K562 (cell line): ENCODE data around the gene GPT2. TPM values are rescaled to one million over a fixed set of nuclear protein-coding genes. Genes with fewer than 3 reads are reported as not detected.

Experiments used
- ATAC-seq: fragments of 200-7000 bp; cut with Tn5 transposase; 3 replicates; pipeline ENCODE4 v1.9.1; 2020; ENCODE audit warnings: moderate library complexity
- BruUV-seq: library from RNA; stranded (reverse); fragments of 400-500 nt; replicated peaks from 2 replicates; lab custom pipeline; 2021; lab: Mats Ljungman, UMichigan
- CTCF ChIA-PET: fragments of 300-600 bp; formaldehyde crosslinking; extraction: SDS; loops from one replicate; lab custom pipeline; 2021; ENCODE audit warnings: low intra/inter-chr PET ratio; lab: Yijun Ruan, JAX
- POLR2A ChIA-PET: fragments of 300-600, 350-650 bp; sonication (Branson Sonifier 250); formaldehyde crosslinking; extraction: SDS; loops from one replicate; lab custom pipeline; 2021; ENCODE audit warnings: antibody characterized with exemption, inconsistent platforms; lab: Yijun Ruan, JAX
- DNase-seq, 4 experiments: peaks; one replicate each; pipeline versions ENCODE4 v3.0.0 to v3.0.0-alpha.2; 2011 to 2018; ENCODE audit warnings: low spot score in 3 of 4, mixed read lengths in 3 of 4; ENCODE audit errors: extremely low read depth in 1 of 4
- FAIRE-seq: peaks from 2 replicates; lab custom pipeline; 2011; peaks lifted over from hg19 to GRCh38; lab: Jason Lieb, UNC
- H2AFZ ChIP-seq: 2 replicates; pipeline ENCODE4 v1.6.0; 2011; ENCODE audit warnings: low read depth, low read length, control low read depth, inconsistent platforms
- H3K27ac ChIP-seq: fragments of 200-600 bp; 3 replicates; pipeline ENCODE4 v1.8.0; 2011; ENCODE audit warnings: low read depth, mild to moderate bottlenecking, control low read depth, inconsistent platforms, low read length, moderate library complexity, mixed read lengths; ENCODE audit errors: extremely low read depth
- H3K27me3 ChIP-seq, 2 experiments: fragments of 300-600 bp in 1 of 2; 2 replicates in 1 of 2; 3 replicates in 1 of 2; pipeline versions ENCODE4 v1.6.0 to v1.8.0; 2011; ENCODE audit warnings: inconsistent platforms in 2 of 2, low read length in 2 of 2, mild to moderate bottlenecking in 1 of 2, mixed read lengths in 1 of 2, moderate library complexity in 1 of 2; ENCODE audit not compliant: control insufficient read depth in 2 of 2, insufficient read depth in 2 of 2
- H3K36me3 ChIP-seq: fragments of 300-600 bp; 3 replicates; pipeline ENCODE4 v1.8.0; 2011; ENCODE audit warnings: mild to moderate bottlenecking, low read length, inconsistent platforms; ENCODE audit not compliant: control insufficient read depth, insufficient read depth
- H3K4me1 ChIP-seq, 2 experiments: fragments of 200-600 bp in 1 of 2; replicated peaks in 1 of 2; 2 replicates in 1 of 2; 3 replicates in 1 of 2; pipeline versions ENCODE4 v1.5.1 to v1.8.0; 2011; ENCODE audit warnings: inconsistent platforms in 2 of 2, low read length in 2 of 2, mild to moderate bottlenecking in 1 of 2, mixed read lengths in 1 of 2, moderate library complexity in 1 of 2; ENCODE audit not compliant: control insufficient read depth in 2 of 2, insufficient read depth in 2 of 2
- H3K4me2 ChIP-seq: 2 replicates; pipeline ENCODE4 v1.6.1; 2011; ENCODE audit warnings: low read length, control low read depth, inconsistent platforms, mixed read lengths; ENCODE audit not compliant: insufficient read depth
- H3K4me3 ChIP-seq: fragments of 200-600 bp; sonication (generic), shearing (Covaris generic); 2 replicates; pipeline ENCODE4 v1.5.1; 2016; ENCODE audit warnings: control low read depth, inconsistent platforms
- H3K79me2 ChIP-seq: fragments of 200-600 bp; 3 replicates; pipeline ENCODE4 v1.8.0; 2011; ENCODE audit warnings: low read length, inconsistent platforms; ENCODE audit not compliant: control insufficient read depth, insufficient read depth
- H3K9ac ChIP-seq, 2 experiments: 2 replicates each; pipeline versions ENCODE4 v1.6.0 to v1.6.1; 2011; ENCODE audit warnings: low read depth in 2 of 2, low read length in 2 of 2, control low read depth in 1 of 2, inconsistent platforms in 1 of 2, mild to moderate bottlenecking in 1 of 2, mixed read lengths in 1 of 2; ENCODE audit not compliant: insufficient read depth in 1 of 2
- H3K9me1 ChIP-seq: one replicate; pipeline ENCODE4 v1.6.0; 2011; ENCODE audit warnings: inconsistent platforms, mild to moderate bottlenecking, low read length, moderate library complexity; ENCODE audit not compliant: control insufficient read depth, insufficient read depth
- H3K9me3 ChIP-seq: replicated peaks from 2 replicates; pipeline ENCODE4 v1.5.1; 2011; ENCODE audit warnings: low read depth, low read length, inconsistent platforms; ENCODE audit not compliant: control insufficient read depth, insufficient read depth
- H4K20me1 ChIP-seq: replicated peaks from 2 replicates; pipeline ENCODE4 v1.6.1; 2011; ENCODE audit warnings: low read length, inconsistent platforms, mixed read lengths; ENCODE audit not compliant: control insufficient read depth, insufficient read depth
- ETV6 ChIP-seq, 3 experiments: fragments of 150-350 bp in 1 of 3; sonication (generic) in 1 of 3; formaldehyde crosslinking in 1 of 3; IDR thresholded peaks; 2 replicates each; pipeline versions ENCODE4 v1.6.1 to v1.8.0; 2014 to 2022; ENCODE audit warnings: borderline replicate concordance in 2 of 3, low read depth in 2 of 3, antibody characterized with exemption in 1 of 3, low read length in 1 of 3, mild to moderate bottlenecking in 1 of 3, missing genetic modification reagents in 1 of 3
- IFI16 ChIP-seq: fragments of 250-450 bp; sonication (Bioruptor Pico); IDR thresholded peaks from 2 replicates; pipeline ENCODE4 v2.1.2; 2022; ENCODE audit warnings: mild to moderate bottlenecking, inconsistent platforms
- NCOA4 ChIP-seq: fragments of 450-650 bp; IDR thresholded peaks from 2 replicates; pipeline ENCODE4 v1.6.1; 2018; ENCODE audit warnings: mild to moderate bottlenecking; ENCODE audit not compliant: partially characterized antibody
- SRF ChIP-seq, 2 experiments: fragments of 250-450, 450-650 bp in 1 of 2; sonication (Bioruptor Pico) in 1 of 2; sonication (generic) in 1 of 2; formaldehyde crosslinking; IDR thresholded peaks; 2 replicates each; pipeline versions ENCODE4 v1.5.0 to v1.5.1; 2020 to 2022; ENCODE audit warnings: mild to moderate bottlenecking in 1 of 2, missing genetic modification reagents in 1 of 2
- TFE3 ChIP-seq: fragments of 450-650 bp; formaldehyde crosslinking; IDR thresholded peaks from 2 replicates; pipeline ENCODE4 v1.4.0; 2020; ENCODE audit warnings: mild to moderate bottlenecking, mixed read lengths
- ZFX ChIP-seq: sonication (generic); formaldehyde crosslinking; IDR thresholded peaks from 2 replicates; pipeline ENCODE4 v1.8.0; 2022; ENCODE audit warnings: mild to moderate bottlenecking, missing genetic modification reagents, moderate library complexity
- ZNF274 ChIP-seq: IDR thresholded peaks from 2 replicates; pipeline ENCODE4 v1.6.1; 2011; ENCODE audit warnings: low read depth, mild to moderate bottlenecking, low read length, moderate library complexity, borderline replicate concordance
- ZNF551 ChIP-seq: fragments of 250-450 bp; sonication (Bioruptor Pico); IDR thresholded peaks from 2 replicates; pipeline ENCODE4 v1.5.0; 2021; ENCODE audit warnings: mild to moderate bottlenecking, moderate library complexity
- WGBS: fragments of 100-300 bp; shearing (Covaris generic); methylation state at CpG from one replicate; pipeline ENCODE4 v1.1.6; 2016; ENCODE audit warnings: low coverage, mixed read lengths; ENCODE audit not compliant: insufficient coverage; ENCODE audit errors: missing lambda C conversion rate; 5-methylcytosine and 5-hydroxymethylcytosine counted together
- in situ Hi-C: fragments of 300-500 bp; cut with MboI; formaldehyde crosslinking; loops from 4 replicates; pipeline ENCODE4 v1.15.0; 2018; ENCODE audit warnings: inconsistent platforms, mixed read lengths
- intact Hi-C: fragments of 100-400 bp; cut with micrococcal nuclease; formaldehyde crosslinking; loops from 2 replicates; pipeline ENCODE4 v1.14.2; 2022
- polyA plus RNA-seq, 8 experiments: library from polyadenylated mRNA; depleted of rRNA in 4 of 8; stranded (reverse) in 5 of 8; unstranded in 3 of 8; fragments of >200 nt; fragmentation: Nextera tagmentation in 2 of 8; fragmentation: Illumina TruSeq in 1 of 8; extraction: Ambion mirVana in 2 of 8; extraction: Trizol in 1 of 8; gene quantifications; 2 replicates each; pipeline versions ENCODE4 v1.2.1 to v1.2.3, GENCODE V29; 2011 to 2014; ENCODE audit warnings: inconsistent platforms in 1 of 8, missing spikeins in 1 of 8
- total RNA-seq, 7 experiments: library from RNA; depleted of rRNA in 6 of 7; stranded (reverse); fragments of >200 nt in 6 of 7; fragmentation: Illumina TruSeq in 2 of 7; extraction: Trizol in 2 of 7; gene quantifications; 2 replicates each; pipeline versions ENCODE4 v1.2.1 to v1.2.3, GENCODE V29; 2011 to 2021; ENCODE audit warnings: low replicate concordance in 1 of 7
- TF ChIP-seq, protein P1 (sequence below): sonication (generic); formaldehyde crosslinking; IDR thresholded peaks from 2 replicates; pipeline ENCODE4 v1.8.1; 2023; ENCODE audit warnings: mild to moderate bottlenecking, missing genetic modification reagents
- TF ChIP-seq, protein P2 (sequence below): fragments of 250-450 bp; sonication (Bioruptor Pico); IDR thresholded peaks from 2 replicates; pipeline ENCODE4 v1.5.0; 2022; ENCODE audit warnings: mild to moderate bottlenecking

Gene GPT2
- total and polyA plus RNA-seq, 9 of the 15 experiments (the other 6 are each of a cell fraction or from before 2014, with no cell fraction given), result 0.79 to 14.4 (median 5.8) TPM

GRCh38 chr16:46950009-46950408 is 65.8 kb downstream of the GPT2 start:
- no peak for ATAC-seq
- H3K4me1 ChIP-seq, result no peaks in the 10 kb centered on the region
- WGBS, result 0% methylated on average over 1 of the region's 1 CpG
- in situ Hi-C loops, result no loop called here
- no peaks in the 10 kb centered on the region; the same call in 1 of the 2 replicates for H4K20me1 ChIP-seq
- H3K9ac ChIP-seq, result no peak overlapping the region
- H3K27me3 ChIP-seq, result no peaks in the 10 kb centered on the region; a peak in 1 of 5 replicates
- ChIA-PET POLR2A (interaction anchor here (1.1 kb wide), 1 partner anchor 956 kb away, joined by 4 read pairs; no protein-coding TSS in a partner anchor), CTCF (no interaction called here)
- no peaks in the 10 kb centered on the region for H3K9me3 ChIP-seq
- no peak overlapping the region for H3K27ac ChIP-seq
- H3K9me1 ChIP-seq, result no peaks in the 10 kb centered on the region
- intact Hi-C loops, result no loop called here
- H3K36me3 ChIP-seq, result peaks cover 6% of the 10 kb centered on the region
- H3K4me3 ChIP-seq, result no peak overlapping the region
- no peaks in the 10 kb centered on the region for H3K79me2 ChIP-seq
- no peak for FAIRE-seq
- no peak overlapping the region for H3K4me2 ChIP-seq
- no TSS peak for BruUV-seq
- no peak overlapping the region for H2AFZ ChIP-seq
- DNase-seq, result no peak
- TF ChIP-seq, protein P1, sequence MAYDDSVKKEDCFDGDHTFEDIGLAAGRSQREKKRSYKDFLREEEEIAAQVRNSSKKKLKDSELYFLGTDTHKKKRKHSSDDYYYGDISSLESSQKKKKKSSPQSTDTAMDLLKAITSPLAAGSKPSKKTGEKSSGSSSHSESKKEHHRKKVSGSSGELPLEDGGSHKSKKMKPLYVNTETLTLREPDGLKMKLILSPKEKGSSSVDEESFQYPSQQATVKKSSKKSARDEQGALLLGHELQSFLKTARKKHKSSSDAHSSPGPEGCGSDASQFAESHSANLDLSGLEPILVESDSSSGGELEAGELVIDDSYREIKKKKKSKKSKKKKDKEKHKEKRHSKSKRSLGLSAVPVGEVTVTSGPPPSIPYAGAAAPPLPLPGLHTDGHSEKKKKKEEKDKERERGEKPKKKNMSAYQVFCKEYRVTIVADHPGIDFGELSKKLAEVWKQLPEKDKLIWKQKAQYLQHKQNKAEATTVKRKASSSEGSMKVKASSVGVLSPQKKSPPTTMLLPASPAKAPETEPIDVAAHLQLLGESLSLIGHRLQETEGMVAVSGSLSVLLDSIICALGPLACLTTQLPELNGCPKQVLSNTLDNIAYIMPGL (CRISPR knock-in tag), result no peak
- TF ChIP-seq IFI16 (CRISPR knock-in tag) (no peak), ZNF551 (CRISPR knock-in tag) (no peak), TFE3 (CRISPR knock-in tag) (no peak), ZFX (CRISPR knock-in tag) (no peak), ZNF274 (no peak), SRF (CRISPR knock-in tag; IDR thresholded peaks at IDR 0.05) (no peak), NCOA4 (no peak), ETV6 (IDR thresholded peaks at IDR 0.05; ENCODE audit: borderline replicate concordance in 1 of 2, low read depth in 2 of 2, low read length in 1 of 2) (no peak), ETV6 (CRISPR knock-in tag; IDR thresholded peaks at IDR 0.05; ENCODE audit: borderline replicate concordance) (no peak)
- TF ChIP-seq, protein P2, sequence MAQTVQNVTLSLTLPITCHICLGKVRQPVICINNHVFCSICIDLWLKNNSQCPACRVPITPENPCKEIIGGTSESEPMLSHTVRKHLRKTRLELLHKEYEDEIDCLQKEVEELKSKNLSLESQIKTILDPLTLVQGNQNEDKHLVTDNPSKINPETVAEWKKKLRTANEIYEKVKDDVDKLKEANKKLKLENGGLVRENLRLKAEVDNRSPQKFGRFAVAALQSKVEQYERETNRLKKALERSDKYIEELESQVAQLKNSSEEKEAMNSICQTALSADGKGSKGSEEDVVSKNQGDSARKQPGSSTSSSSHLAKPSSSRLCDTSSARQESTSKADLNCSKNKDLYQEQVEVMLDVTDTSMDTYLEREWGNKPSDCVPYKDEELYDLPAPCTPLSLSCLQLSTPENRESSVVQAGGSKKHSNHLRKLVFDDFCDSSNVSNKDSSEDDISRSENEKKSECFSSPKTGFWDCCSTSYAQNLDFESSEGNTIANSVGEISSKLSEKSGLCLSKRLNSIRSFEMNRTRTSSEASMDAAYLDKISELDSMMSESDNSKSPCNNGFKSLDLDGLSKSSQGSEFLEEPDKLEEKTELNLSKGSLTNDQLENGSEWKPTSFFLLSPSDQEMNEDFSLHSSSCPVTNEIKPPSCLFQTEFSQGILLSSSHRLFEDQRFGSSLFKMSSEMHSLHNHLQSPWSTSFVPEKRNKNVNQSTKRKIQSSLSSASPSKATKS (CRISPR knock-in tag), result no peak
